GM10248 (cell line): ENCODE measurements around the gene AKR1B1.

Source experiments
- CTCF ChIA-PET: fragments of 300-600 bp; sonication (Branson Sonifier 250); formaldehyde crosslinking; extraction: SDS; loops from one replicate; lab custom pipeline; 2021; ENCODE audit warnings: antibody characterized with exemption; lab: Yijun Ruan, JAX
- POLR2A ChIA-PET: fragments of 350-650 bp; sonication (Branson Sonifier 250); formaldehyde crosslinking; extraction: SDS; loops from one replicate; lab custom pipeline; 2020; ENCODE audit warnings: antibody characterized with exemption; lab: Yijun Ruan, JAX
- DNase-seq: peaks from one replicate; pipeline ENCODE4 v3.0.0; 2012; ENCODE audit errors: extremely low spot score
- TF ChIP-seq, protein P1 (sequence below): IDR thresholded peaks from 2 replicates; pipeline ENCODE4 v1.5.1; 2012; ENCODE audit warnings: mild to moderate bottlenecking, low read depth; ENCODE audit errors: extremely low read depth, missing control alignments, control extremely low read depth

AKR1B1 gene

GRCh38 chr7:134396031-134396430 is 62.9 kb downstream of the AKR1B1 start:
- CTCF ChIA-PET: no interaction called here
- TF ChIP-seq, protein P1, sequence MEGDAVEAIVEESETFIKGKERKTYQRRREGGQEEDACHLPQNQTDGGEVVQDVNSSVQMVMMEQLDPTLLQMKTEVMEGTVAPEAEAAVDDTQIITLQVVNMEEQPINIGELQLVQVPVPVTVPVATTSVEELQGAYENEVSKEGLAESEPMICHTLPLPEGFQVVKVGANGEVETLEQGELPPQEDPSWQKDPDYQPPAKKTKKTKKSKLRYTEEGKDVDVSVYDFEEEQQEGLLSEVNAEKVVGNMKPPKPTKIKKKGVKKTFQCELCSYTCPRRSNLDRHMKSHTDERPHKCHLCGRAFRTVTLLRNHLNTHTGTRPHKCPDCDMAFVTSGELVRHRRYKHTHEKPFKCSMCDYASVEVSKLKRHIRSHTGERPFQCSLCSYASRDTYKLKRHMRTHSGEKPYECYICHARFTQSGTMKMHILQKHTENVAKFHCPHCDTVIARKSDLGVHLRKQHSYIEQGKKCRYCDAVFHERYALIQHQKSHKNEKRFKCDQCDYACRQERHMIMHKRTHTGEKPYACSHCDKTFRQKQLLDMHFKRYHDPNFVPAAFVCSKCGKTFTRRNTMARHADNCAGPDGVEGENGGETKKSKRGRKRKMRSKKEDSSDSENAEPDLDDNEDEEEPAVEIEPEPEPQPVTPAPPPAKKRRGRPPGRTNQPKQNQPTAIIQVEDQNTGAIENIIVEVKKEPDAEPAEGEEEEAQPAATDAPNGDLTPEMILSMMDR: no peak
- no peak for DNase-seq
- POLR2A ChIA-PET: no interaction called here

DNA sequence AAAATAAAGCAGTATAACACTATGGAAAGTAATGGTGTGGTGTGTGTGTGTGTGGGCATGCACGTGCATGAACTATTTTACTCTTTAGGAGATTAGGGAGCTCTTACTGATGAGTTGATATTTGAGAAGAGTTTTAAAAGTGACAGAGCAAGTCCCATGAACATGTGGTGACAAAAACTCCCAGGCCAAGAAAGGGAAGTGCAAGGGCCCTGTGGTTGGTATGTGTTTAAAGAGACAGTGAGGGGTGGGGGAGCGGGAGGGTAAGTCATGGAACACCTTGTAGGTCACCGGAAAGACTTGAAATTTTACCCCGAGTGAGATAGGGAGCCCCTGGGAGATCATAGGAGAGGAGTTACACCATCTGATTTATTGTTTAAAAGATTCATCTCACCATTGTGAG is 63.3 kb downstream of the AKR1B1 start:
- no peak for DNase-seq
- ChIA-PET POLR2A (no interaction called here), CTCF (interaction anchor here (1.1 kb wide), 1 partner anchor 38 kb away, joined by 3 read pairs; no protein-coding TSS in a partner anchor)
- TF ChIP-seq, protein P1: no peak

GRCh38 chr7:134394056-134394455 is 64.8 kb downstream of the AKR1B1 start:
- no peak for DNase-seq
- CTCF ChIA-PET: interaction anchor here (1.2 kb wide), 1 partner anchor 253 kb away, joined by 3 read pairs; no protein-coding TSS in a partner anchor
- POLR2A ChIA-PET: no interaction called here
- TF ChIP-seq, protein P1: no peak
